Testis (tissue), 2 donors: Measurements from ENCODE around the gene TMSB10.

Experiments
- CTCF ChIP-seq, 3 experiments: fragments of 450-650 bp in 2 of 3; fragments of 200-600 bp in 1 of 3; sonication (generic) in 1 of 3; IDR thresholded peaks; one replicate each; pipeline ENCODE4 v1.5.1; 2016 to 2019; ENCODE audit warnings: antibody characterized with exemption in 3 of 3, mild to moderate bottlenecking in 2 of 3, moderate library complexity in 1 of 3
- POLR2A ChIP-seq: fragments of 450-650 bp; IDR thresholded peaks from one replicate; pipeline ENCODE4 v1.6.1; 2017; ENCODE audit warnings: antibody characterized with exemption, mild to moderate bottlenecking, moderate library complexity

- TF ChIP-seq CTCF (IDR thresholded peaks at IDR 0.05) = no peak
- no peak for TF ChIP-seq POLR2A
These were observed 5.9 kb upstream of the TMSB10 start for GRCh38 chr2:84899304-84900204.
